Choroid plexus epithelial cell (primary cell): ENCODE results near the gene PNLIPRP3.

ENCODE experiments used
- DNase-seq: peaks from one replicate; pipeline ENCODE4 v3.0.0-alpha.2; 2010; ENCODE audit warnings: low read depth
- H3K4me3 ChIP-seq: 2 replicates; pipeline ENCODE4 v1.5.1; 2011; ENCODE audit warnings: low read depth, mild to moderate bottlenecking, control low read depth, low read length, moderate library complexity
- TF ChIP-seq, protein P1 (sequence below): conservative IDR thresholded peaks from 2 replicates; pipeline ENCODE4 v1.5.1; 2011; ENCODE audit warnings: low read depth, mild to moderate bottlenecking, control low read depth, inconsistent platforms, low read length, moderate library complexity

Gene PNLIPRP3

GRCh38 chr10:116450861-116451260, 23.2 kb downstream of the PNLIPRP3 start:
- no peak for DNase-seq
- no peak overlapping the region for H3K4me3 ChIP-seq
- TF ChIP-seq, protein P1, sequence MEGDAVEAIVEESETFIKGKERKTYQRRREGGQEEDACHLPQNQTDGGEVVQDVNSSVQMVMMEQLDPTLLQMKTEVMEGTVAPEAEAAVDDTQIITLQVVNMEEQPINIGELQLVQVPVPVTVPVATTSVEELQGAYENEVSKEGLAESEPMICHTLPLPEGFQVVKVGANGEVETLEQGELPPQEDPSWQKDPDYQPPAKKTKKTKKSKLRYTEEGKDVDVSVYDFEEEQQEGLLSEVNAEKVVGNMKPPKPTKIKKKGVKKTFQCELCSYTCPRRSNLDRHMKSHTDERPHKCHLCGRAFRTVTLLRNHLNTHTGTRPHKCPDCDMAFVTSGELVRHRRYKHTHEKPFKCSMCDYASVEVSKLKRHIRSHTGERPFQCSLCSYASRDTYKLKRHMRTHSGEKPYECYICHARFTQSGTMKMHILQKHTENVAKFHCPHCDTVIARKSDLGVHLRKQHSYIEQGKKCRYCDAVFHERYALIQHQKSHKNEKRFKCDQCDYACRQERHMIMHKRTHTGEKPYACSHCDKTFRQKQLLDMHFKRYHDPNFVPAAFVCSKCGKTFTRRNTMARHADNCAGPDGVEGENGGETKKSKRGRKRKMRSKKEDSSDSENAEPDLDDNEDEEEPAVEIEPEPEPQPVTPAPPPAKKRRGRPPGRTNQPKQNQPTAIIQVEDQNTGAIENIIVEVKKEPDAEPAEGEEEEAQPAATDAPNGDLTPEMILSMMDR: no peak

- DNase-seq: no peak
- H3K4me3 ChIP-seq: no peak overlapping the region
- TF ChIP-seq, protein P1: no peak
Measured at GRCh38 chr10:116451711-116452337, 24.2 kb downstream of the PNLIPRP3 start.

- no peak for DNase-seq
- TF ChIP-seq, protein P1: no peak
- no peak overlapping the region for H3K4me3 ChIP-seq
Measured at GRCh38 chr10:116452338-116452720, 24.7 kb downstream of the PNLIPRP3 start.

GRCh38 chr10:116457488-116457887, 29.8 kb downstream of the PNLIPRP3 start:
- TF ChIP-seq, protein P1: no peak
- no peak for DNase-seq
- no peak overlapping the region for H3K4me3 ChIP-seq

GRCh38 chr10:116460219-116460618, 32.6 kb downstream of the PNLIPRP3 start:
- TF ChIP-seq, protein P1: no peak
- H3K4me3 ChIP-seq: no peak overlapping the region
- no peak for DNase-seq

- no peak for DNase-seq
- H3K4me3 ChIP-seq: no peak overlapping the region
- TF ChIP-seq, protein P1: no peak
Measured at GRCh38 chr10:116461680-116462079, 34.0 kb downstream of the PNLIPRP3 start.

DNA sequence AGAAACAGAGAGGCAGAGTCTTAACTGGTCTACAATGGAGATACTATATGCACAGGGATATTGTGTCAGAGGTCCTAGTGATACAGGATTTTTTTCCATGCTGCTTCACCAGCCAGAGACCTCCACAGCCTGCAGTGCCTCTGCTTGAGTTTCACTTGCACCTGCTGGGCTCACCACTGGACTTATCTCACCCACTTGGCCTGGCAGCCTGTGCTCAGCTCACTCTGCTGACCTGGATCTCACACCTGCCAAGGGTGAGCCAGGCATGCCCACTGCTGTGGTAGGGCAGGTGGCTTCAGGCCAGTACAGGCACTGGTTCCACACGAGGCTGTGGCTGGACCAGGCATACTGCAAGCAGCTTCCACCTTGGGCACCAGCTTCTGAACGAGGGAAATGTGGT, 36.6 kb downstream of the PNLIPRP3 start:
- DNase-seq: no peak
- TF ChIP-seq, protein P1: no peak
- H3K4me3 ChIP-seq: no peak overlapping the region
